ENCODE measurements around the gene KRT6A. TPM values are rescaled to one million over a fixed set of nuclear protein-coding genes. Genes with fewer than 3 reads are reported as not detected.

The KRT6A gene
- total and polyA plus RNA-seq, 2 of the 13 experiments (the other 11 are each of a cell fraction or from before 2014, with no cell fraction given) = 0.13 TPM; not detected in 1

- Histone ChIP-seq H3K27me3 (ENCODE audit: control insufficient read depth in 1 of 2, insufficient read depth in 2 of 2, low read length in 2 of 2) (peaks cover 2 to 5% of the 10 kb centered on the region in 2 experiments; a peak in 3 of 5 replicates), H4K20me1 (ENCODE audit: insufficient read depth, low read length) (no peaks in the 10 kb centered on the region), H3K4me3 (replicated peaks in 1 of 3; ENCODE audit: insufficient read depth in 1 of 3, low read depth in 2 of 3, low read length in 3 of 3) (no peak overlapping the region), H2AFZ (ENCODE audit: low read length) (no peak overlapping the region), H3K27ac (ENCODE audit: extremely low read length, insufficient read depth, low read length) (no peak overlapping the region), H3K4me1 (ENCODE audit: insufficient read depth, low read length) (no peaks in the 10 kb centered on the region), H3K79me2 (ENCODE audit: insufficient read depth, low read length) (no peaks in the 10 kb centered on the region), H3K9ac (ENCODE audit: insufficient read depth, low read depth, low read length) (no peak overlapping the region), H3K4me2 (ENCODE audit: low read depth, low read length) (no peak overlapping the region), H3K9me3 (ENCODE audit: low read length) (no peaks in the 10 kb centered on the region), H3K36me3 (replicated peaks in 1 of 2; ENCODE audit: control insufficient read depth in 1 of 2, insufficient read depth in 2 of 2, low read length in 2 of 2) (no peaks in the 10 kb centered on the region)
- TF ChIP-seq SMARCE1 (IDR thresholded peaks at IDR 0.05; ENCODE audit: borderline replicate concordance) (no peak), NCOA1 (CRISPR knock-in tag; IDR thresholded peaks at IDR 0.05) (no peak), ZNF770 (CRISPR knock-in tag; IDR thresholded peaks at IDR 0.05) (no peak), ZNF432 (CRISPR knock-in tag; IDR thresholded peaks at IDR 0.05; ENCODE audit: borderline replicate concordance) (no peak), CHD4 (IDR thresholded peaks at IDR 0.05; ENCODE audit: borderline replicate concordance, low read length) (no peak), HNRNPL (IDR thresholded peaks at IDR 0.05; ENCODE audit: low read depth, low read length) (no peak), SP4 (CRISPR knock-in tag; IDR thresholded peaks at IDR 0.05) (no peak), IKZF4 (CRISPR knock-in tag; IDR thresholded peaks at IDR 0.05; ENCODE audit: borderline replicate concordance, low read depth, not compliant biosample characterization) (no peak), ZSCAN5A (CRISPR knock-in tag; IDR thresholded peaks at IDR 0.05; ENCODE audit: borderline replicate concordance) (no peak), ZNF879 (CRISPR knock-in tag; IDR thresholded peaks at IDR 0.05) (no peak), EEA1 (CRISPR knock-in tag; IDR thresholded peaks at IDR 0.05; ENCODE audit: borderline replicate concordance) (no peak), SRSF9 (IDR thresholded peaks at IDR 0.05; ENCODE audit: borderline replicate concordance, insufficient read depth, low read depth, low read length, poor library complexity, severe bottlenecking) (no peak), ZNF326 (CRISPR knock-in tag; IDR thresholded peaks at IDR 0.05; ENCODE audit: borderline replicate concordance) (no peak), SKIL (CRISPR knock-in tag; IDR thresholded peaks at IDR 0.05; ENCODE audit: borderline replicate concordance) (no peak), KDM2A (CRISPR knock-in tag; IDR thresholded peaks at IDR 0.05; ENCODE audit: borderline replicate concordance, low read depth) (no peak), ZSCAN22 (CRISPR knock-in tag; IDR thresholded peaks at IDR 0.05) (no peak)
- FAIRE-seq (no peak), ATAC-seq (no peak), DNase-seq (ENCODE audit: low spot score) (no peak)
- BruUV-seq (replicated peaks) = no TSS peak
- ChIA-PET CTCF (ENCODE audit: low intra/inter-chr PET ratio, low total read pairs) (no interaction called here), POLR2A (no interaction called here)
- 20% methylated on average over 5 of the region's 5 CpGs for WGBS (ENCODE audit: low lambda C conversion rate)
- in situ Hi-C loops (cut with HindIII; ENCODE audit: extremely low pct_ligation_motif_present, low pct_unique_long_range_greater_than_20kb) = no loop called here
- intact Hi-C loops (cut with micrococcal nuclease; ENCODE audit: unreplicated experiment) = no loop called here
These were observed 24.8 kb upstream of the KRT6A start for GRCh38 chr12:52517888-52518287.
